K562 (cell line): ENCODE results near the gene SNAPC5. TPM values are rescaled to one million over a fixed set of nuclear protein-coding genes. Genes with fewer than 3 reads are reported as not detected.
"Not testable (repeated sequence)": the region's sequence is repeated elsewhere in the genome, so short reads cannot be mapped to it uniquely, and the experiment has no call there.

Experiments used
- ATAC-seq: fragments of 200-7000 bp; cut with Tn5 transposase; 3 replicates; pipeline ENCODE4 v1.9.1; 2020; ENCODE audit warnings: moderate library complexity
- BruUV-seq: library from RNA; stranded (reverse); fragments of 400-500 nt; replicated peaks from 2 replicates; lab custom pipeline; 2021; lab: Mats Ljungman, UMichigan
- CTCF ChIA-PET: fragments of 300-600 bp; formaldehyde crosslinking; extraction: SDS; loops from one replicate; lab custom pipeline; 2021; ENCODE audit warnings: low intra/inter-chr PET ratio; lab: Yijun Ruan, JAX
- POLR2A ChIA-PET: fragments of 300-600, 350-650 bp; sonication (Branson Sonifier 250); formaldehyde crosslinking; extraction: SDS; loops from one replicate; lab custom pipeline; 2021; ENCODE audit warnings: antibody characterized with exemption, inconsistent platforms; lab: Yijun Ruan, JAX
- DNase-seq, 4 experiments: peaks; one replicate each; pipeline versions ENCODE4 v3.0.0 to v3.0.0-alpha.2; 2011 to 2018; ENCODE audit warnings: low spot score in 3 of 4, mixed read lengths in 3 of 4; ENCODE audit errors: extremely low read depth in 1 of 4
- FAIRE-seq: peaks from 2 replicates; lab custom pipeline; 2011; peaks lifted over from hg19 to GRCh38; lab: Jason Lieb, UNC
- H2AFZ ChIP-seq: 2 replicates; pipeline ENCODE4 v1.6.0; 2011; ENCODE audit warnings: low read depth, low read length, control low read depth, inconsistent platforms
- H3K27ac ChIP-seq: fragments of 200-600 bp; 3 replicates; pipeline ENCODE4 v1.8.0; 2011; ENCODE audit warnings: low read depth, mild to moderate bottlenecking, control low read depth, inconsistent platforms, low read length, moderate library complexity, mixed read lengths; ENCODE audit errors: extremely low read depth
- H3K27me3 ChIP-seq, 2 experiments: fragments of 300-600 bp in 1 of 2; 2 replicates in 1 of 2; 3 replicates in 1 of 2; pipeline versions ENCODE4 v1.6.0 to v1.8.0; 2011; ENCODE audit warnings: inconsistent platforms in 2 of 2, low read length in 2 of 2, mild to moderate bottlenecking in 1 of 2, mixed read lengths in 1 of 2, moderate library complexity in 1 of 2; ENCODE audit not compliant: control insufficient read depth in 2 of 2, insufficient read depth in 2 of 2
- H3K36me3 ChIP-seq: fragments of 300-600 bp; 3 replicates; pipeline ENCODE4 v1.8.0; 2011; ENCODE audit warnings: mild to moderate bottlenecking, low read length, inconsistent platforms; ENCODE audit not compliant: control insufficient read depth, insufficient read depth
- H3K4me1 ChIP-seq, 2 experiments: fragments of 200-600 bp in 1 of 2; replicated peaks in 1 of 2; 2 replicates in 1 of 2; 3 replicates in 1 of 2; pipeline versions ENCODE4 v1.5.1 to v1.8.0; 2011; ENCODE audit warnings: inconsistent platforms in 2 of 2, low read length in 2 of 2, mild to moderate bottlenecking in 1 of 2, mixed read lengths in 1 of 2, moderate library complexity in 1 of 2; ENCODE audit not compliant: control insufficient read depth in 2 of 2, insufficient read depth in 2 of 2
- H3K4me2 ChIP-seq: 2 replicates; pipeline ENCODE4 v1.6.1; 2011; ENCODE audit warnings: low read length, control low read depth, inconsistent platforms, mixed read lengths; ENCODE audit not compliant: insufficient read depth
- H3K4me3 ChIP-seq: fragments of 200-600 bp; sonication (generic), shearing (Covaris generic); 2 replicates; pipeline ENCODE4 v1.5.1; 2016; ENCODE audit warnings: control low read depth, inconsistent platforms
- H3K79me2 ChIP-seq: fragments of 200-600 bp; 3 replicates; pipeline ENCODE4 v1.8.0; 2011; ENCODE audit warnings: low read length, inconsistent platforms; ENCODE audit not compliant: control insufficient read depth, insufficient read depth
- H3K9ac ChIP-seq, 2 experiments: 2 replicates each; pipeline versions ENCODE4 v1.6.0 to v1.6.1; 2011; ENCODE audit warnings: low read depth in 2 of 2, low read length in 2 of 2, control low read depth in 1 of 2, inconsistent platforms in 1 of 2, mild to moderate bottlenecking in 1 of 2, mixed read lengths in 1 of 2; ENCODE audit not compliant: insufficient read depth in 1 of 2
- H3K9me1 ChIP-seq: one replicate; pipeline ENCODE4 v1.6.0; 2011; ENCODE audit warnings: inconsistent platforms, mild to moderate bottlenecking, low read length, moderate library complexity; ENCODE audit not compliant: control insufficient read depth, insufficient read depth
- H3K9me3 ChIP-seq: replicated peaks from 2 replicates; pipeline ENCODE4 v1.5.1; 2011; ENCODE audit warnings: low read depth, low read length, inconsistent platforms; ENCODE audit not compliant: control insufficient read depth, insufficient read depth
- H4K20me1 ChIP-seq: replicated peaks from 2 replicates; pipeline ENCODE4 v1.6.1; 2011; ENCODE audit warnings: low read length, inconsistent platforms, mixed read lengths; ENCODE audit not compliant: control insufficient read depth, insufficient read depth
- MEF2D ChIP-seq: conservative IDR thresholded peaks from 2 replicates; pipeline ENCODE4 v1.6.1; 2016; ENCODE audit warnings: low read depth, missing genetic modification characterization, missing compliant biosample characterization
- ZNF263 ChIP-seq: sonication (generic); formaldehyde crosslinking; IDR thresholded peaks from 2 replicates; pipeline ENCODE4 v1.8.0; 2022; ENCODE audit warnings: mild to moderate bottlenecking, missing genetic modification reagents, borderline replicate concordance
- WGBS: fragments of 100-300 bp; shearing (Covaris generic); methylation state at CpG from one replicate; pipeline ENCODE4 v1.1.6; 2016; ENCODE audit warnings: low coverage, mixed read lengths; ENCODE audit not compliant: insufficient coverage; ENCODE audit errors: missing lambda C conversion rate; 5-methylcytosine and 5-hydroxymethylcytosine counted together
- in situ Hi-C: fragments of 300-500 bp; cut with MboI; formaldehyde crosslinking; loops from 4 replicates; pipeline ENCODE4 v1.15.0; 2018; ENCODE audit warnings: inconsistent platforms, mixed read lengths
- intact Hi-C: fragments of 100-400 bp; cut with micrococcal nuclease; formaldehyde crosslinking; loops from 2 replicates; pipeline ENCODE4 v1.14.2; 2022
- polyA plus RNA-seq, 8 experiments: library from polyadenylated mRNA; depleted of rRNA in 4 of 8; stranded (reverse) in 5 of 8; unstranded in 3 of 8; fragments of >200 nt; fragmentation: Nextera tagmentation in 2 of 8; fragmentation: Illumina TruSeq in 1 of 8; extraction: Ambion mirVana in 2 of 8; extraction: Trizol in 1 of 8; gene quantifications; 2 replicates each; pipeline versions ENCODE4 v1.2.1 to v1.2.3, GENCODE V29; 2011 to 2014; ENCODE audit warnings: inconsistent platforms in 1 of 8, missing spikeins in 1 of 8
- total RNA-seq, 7 experiments: library from RNA; depleted of rRNA in 6 of 7; stranded (reverse); fragments of >200 nt in 6 of 7; fragmentation: Illumina TruSeq in 2 of 7; extraction: Trizol in 2 of 7; gene quantifications; 2 replicates each; pipeline versions ENCODE4 v1.2.1 to v1.2.3, GENCODE V29; 2011 to 2021; ENCODE audit warnings: low replicate concordance in 1 of 7

SNAPC5 gene
- total and polyA plus RNA-seq, 9 of the 15 experiments (the other 6 are each of a cell fraction or from before 2014, with no cell fraction given) = 52.8 to 155 (median 96.5) TPM

DNA sequence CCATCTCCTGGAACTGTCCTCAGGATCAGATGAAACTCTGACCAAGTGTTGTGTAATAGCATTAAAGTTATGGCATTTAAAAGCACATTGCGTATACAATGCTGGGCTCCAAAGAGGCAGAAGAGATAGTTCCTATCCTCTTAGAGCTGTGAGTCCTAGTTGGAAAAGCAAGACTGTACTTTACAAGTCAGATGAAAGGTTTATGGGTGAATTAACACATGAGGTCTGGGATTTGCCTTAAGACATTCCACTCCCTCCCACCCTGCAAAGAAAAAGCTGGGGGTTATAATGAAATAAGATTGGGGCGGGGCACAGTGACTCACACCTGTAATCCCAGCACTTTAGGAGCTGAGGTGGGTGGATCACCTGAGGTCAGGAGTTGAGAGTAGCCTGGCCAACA is 35.6 kb downstream of the SNAPC5 start (continued):
- TF ChIP-seq MEF2D (tag) (no peak), ZNF263 (CRISPR knock-in tag) (no peak)
- TF ChIP-seq, all 486 proteins: peak for 0

DNA sequence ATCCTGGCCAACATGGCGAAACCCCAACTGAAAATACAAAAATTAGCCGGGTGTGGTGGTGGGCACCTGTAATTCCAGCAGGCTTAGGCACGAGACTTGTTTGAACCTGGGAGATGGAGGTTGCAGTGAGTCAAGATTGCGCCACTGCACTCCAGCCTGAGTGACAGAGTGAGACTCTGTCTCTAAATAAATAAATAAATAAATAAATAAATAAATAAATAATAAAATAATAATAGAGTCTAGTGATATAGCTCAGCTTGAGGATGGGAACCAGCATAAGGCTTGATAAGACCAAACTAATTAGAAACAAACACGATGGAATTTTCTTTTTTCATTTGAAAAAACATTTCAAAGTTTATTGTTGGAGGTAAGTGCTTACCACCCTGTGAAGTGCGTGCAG is 36.3 kb downstream of the SNAPC5 start:
- H3K9ac ChIP-seq, H3K27me3 ChIP-seq, FAIRE-seq, H3K4me3 ChIP-seq, in situ Hi-C loops, H2AFZ ChIP-seq, H3K9me3 ChIP-seq, BruUV-seq, H3K36me3 ChIP-seq, H4K20me1 ChIP-seq, H3K9me1 ChIP-seq, H3K79me2 ChIP-seq, intact Hi-C loops, CTCF ChIA-PET, H3K27ac ChIP-seq, H3K4me2 ChIP-seq, H3K4me1 ChIP-seq, DNase-seq, ATAC-seq: not testable (repeated sequence)
- 91% methylated on average over 6 of the region's 6 CpGs for WGBS
- POLR2A ChIA-PET = interaction anchor here (0.5 to 1.5 kb wide), 3 partner anchors 8 to 105 kb away, joined by 3 to 5 read pairs (median 4); partner anchors contain the start of gene TIPIN
